K562 (cell line): ENCODE results near the gene GALNS. TPM values are rescaled to one million over a fixed set of nuclear protein-coding genes. Genes with fewer than 3 reads are reported as not detected.

Experiments used
- ATAC-seq: fragments of 200-7000 bp; cut with Tn5 transposase; 3 replicates; pipeline ENCODE4 v1.9.1; 2020; ENCODE audit warnings: moderate library complexity
- BruUV-seq: library from RNA; stranded (reverse); fragments of 400-500 nt; replicated peaks from 2 replicates; lab custom pipeline; 2021; lab: Mats Ljungman, UMichigan
- CTCF ChIA-PET: fragments of 300-600 bp; formaldehyde crosslinking; extraction: SDS; loops from one replicate; lab custom pipeline; 2021; ENCODE audit warnings: low intra/inter-chr PET ratio; lab: Yijun Ruan, JAX
- POLR2A ChIA-PET: fragments of 300-600, 350-650 bp; sonication (Branson Sonifier 250); formaldehyde crosslinking; extraction: SDS; loops from one replicate; lab custom pipeline; 2021; ENCODE audit warnings: antibody characterized with exemption, inconsistent platforms; lab: Yijun Ruan, JAX
- DNase-seq, 4 experiments: peaks; one replicate each; pipeline versions ENCODE4 v3.0.0 to v3.0.0-alpha.2; 2011 to 2018; ENCODE audit warnings: low spot score in 3 of 4, mixed read lengths in 3 of 4; ENCODE audit errors: extremely low read depth in 1 of 4
- FAIRE-seq: peaks from 2 replicates; lab custom pipeline; 2011; peaks lifted over from hg19 to GRCh38; lab: Jason Lieb, UNC
- H2AFZ ChIP-seq: 2 replicates; pipeline ENCODE4 v1.6.0; 2011; ENCODE audit warnings: low read depth, low read length, control low read depth, inconsistent platforms
- H3K27ac ChIP-seq: fragments of 200-600 bp; 3 replicates; pipeline ENCODE4 v1.8.0; 2011; ENCODE audit warnings: low read depth, mild to moderate bottlenecking, control low read depth, inconsistent platforms, low read length, moderate library complexity, mixed read lengths; ENCODE audit errors: extremely low read depth
- H3K27me3 ChIP-seq, 2 experiments: fragments of 300-600 bp in 1 of 2; 2 replicates in 1 of 2; 3 replicates in 1 of 2; pipeline versions ENCODE4 v1.6.0 to v1.8.0; 2011; ENCODE audit warnings: inconsistent platforms in 2 of 2, low read length in 2 of 2, mild to moderate bottlenecking in 1 of 2, mixed read lengths in 1 of 2, moderate library complexity in 1 of 2; ENCODE audit not compliant: control insufficient read depth in 2 of 2, insufficient read depth in 2 of 2
- H3K36me3 ChIP-seq: fragments of 300-600 bp; 3 replicates; pipeline ENCODE4 v1.8.0; 2011; ENCODE audit warnings: mild to moderate bottlenecking, low read length, inconsistent platforms; ENCODE audit not compliant: control insufficient read depth, insufficient read depth
- H3K4me1 ChIP-seq, 2 experiments: fragments of 200-600 bp in 1 of 2; replicated peaks in 1 of 2; 2 replicates in 1 of 2; 3 replicates in 1 of 2; pipeline versions ENCODE4 v1.5.1 to v1.8.0; 2011; ENCODE audit warnings: inconsistent platforms in 2 of 2, low read length in 2 of 2, mild to moderate bottlenecking in 1 of 2, mixed read lengths in 1 of 2, moderate library complexity in 1 of 2; ENCODE audit not compliant: control insufficient read depth in 2 of 2, insufficient read depth in 2 of 2
- H3K4me2 ChIP-seq: 2 replicates; pipeline ENCODE4 v1.6.1; 2011; ENCODE audit warnings: low read length, control low read depth, inconsistent platforms, mixed read lengths; ENCODE audit not compliant: insufficient read depth
- H3K4me3 ChIP-seq: fragments of 200-600 bp; sonication (generic), shearing (Covaris generic); 2 replicates; pipeline ENCODE4 v1.5.1; 2016; ENCODE audit warnings: control low read depth, inconsistent platforms
- H3K79me2 ChIP-seq: fragments of 200-600 bp; 3 replicates; pipeline ENCODE4 v1.8.0; 2011; ENCODE audit warnings: low read length, inconsistent platforms; ENCODE audit not compliant: control insufficient read depth, insufficient read depth
- H3K9ac ChIP-seq, 2 experiments: 2 replicates each; pipeline versions ENCODE4 v1.6.0 to v1.6.1; 2011; ENCODE audit warnings: low read depth in 2 of 2, low read length in 2 of 2, control low read depth in 1 of 2, inconsistent platforms in 1 of 2, mild to moderate bottlenecking in 1 of 2, mixed read lengths in 1 of 2; ENCODE audit not compliant: insufficient read depth in 1 of 2
- H3K9me1 ChIP-seq: one replicate; pipeline ENCODE4 v1.6.0; 2011; ENCODE audit warnings: inconsistent platforms, mild to moderate bottlenecking, low read length, moderate library complexity; ENCODE audit not compliant: control insufficient read depth, insufficient read depth
- H3K9me3 ChIP-seq: replicated peaks from 2 replicates; pipeline ENCODE4 v1.5.1; 2011; ENCODE audit warnings: low read depth, low read length, inconsistent platforms; ENCODE audit not compliant: control insufficient read depth, insufficient read depth
- H4K20me1 ChIP-seq: replicated peaks from 2 replicates; pipeline ENCODE4 v1.6.1; 2011; ENCODE audit warnings: low read length, inconsistent platforms, mixed read lengths; ENCODE audit not compliant: control insufficient read depth, insufficient read depth
- ARID3A ChIP-seq: IDR thresholded peaks from 2 replicates; pipeline ENCODE4 v1.6.1; 2012; ENCODE audit warnings: low read depth, low read length, improper control_type of control experiment, borderline replicate concordance
- ATF3 ChIP-seq, 2 experiments: fragments of 450-650 bp in 1 of 2; sonication (generic) in 1 of 2; formaldehyde crosslinking in 1 of 2; IDR thresholded peaks in 1 of 2; conservative IDR thresholded peaks in 1 of 2; 2 replicates each; pipeline versions ENCODE4 v1.6.1 to v1.8.1; 2016 to 2023; ENCODE audit warnings: mild to moderate bottlenecking in 2 of 2, moderate library complexity in 2 of 2, inconsistent platforms in 1 of 2, missing genetic modification reagents in 1 of 2
- CCNT2 ChIP-seq: IDR thresholded peaks from 2 replicates; pipeline ENCODE4 v1.6.1; 2011; ENCODE audit warnings: borderline replicate concordance, low read depth, mild to moderate bottlenecking, moderate library complexity, mixed read lengths, low read length; ENCODE audit not compliant: insufficient read length; ENCODE audit errors: extremely low read depth
- CHD4 ChIP-seq: fragments of 200-600 bp; sonication (generic); IDR thresholded peaks from 3 replicates; pipeline ENCODE4 v1.6.1; 2012; ENCODE audit warnings: low read depth, mild to moderate bottlenecking, mixed read lengths, low read length, inconsistent platforms; ENCODE audit not compliant: insufficient read depth, insufficient replicate concordance, poor library complexity, severe bottlenecking
- E2F5 ChIP-seq: sonication (generic); formaldehyde crosslinking; IDR thresholded peaks from 2 replicates; pipeline ENCODE4 v1.8.0; 2022; ENCODE audit warnings: mild to moderate bottlenecking, missing genetic modification reagents
- FIP1L1 ChIP-seq: fragments of 200-400 bp; formaldehyde crosslinking; IDR thresholded peaks from 2 replicates; pipeline ENCODE4 v1.6.1; 2018; ENCODE audit warnings: mild to moderate bottlenecking, low read depth, low read length; ENCODE audit not compliant: poor library complexity, severe bottlenecking
- GATAD2A ChIP-seq: fragments of 450-650 bp; IDR thresholded peaks from 2 replicates; pipeline ENCODE4 v1.6.1; 2017
- KDM2B ChIP-seq: fragments of 250-450 bp; sonication (Bioruptor Pico); IDR thresholded peaks from 2 replicates; pipeline ENCODE4 v1.8.0; 2021; ENCODE audit warnings: mild to moderate bottlenecking, moderate library complexity
- NUFIP1 ChIP-seq: fragments of 450-650 bp; IDR thresholded peaks from 2 replicates; pipeline ENCODE4 v1.6.1; 2018; ENCODE audit not compliant: partially characterized antibody
- RUNX1 ChIP-seq: sonication (generic); IDR thresholded peaks from 2 replicates; pipeline ENCODE4 v1.6.1; 2016; ENCODE audit warnings: antibody characterized with exemption, low read depth
- TFE3 ChIP-seq: fragments of 450-650 bp; formaldehyde crosslinking; IDR thresholded peaks from 2 replicates; pipeline ENCODE4 v1.4.0; 2020; ENCODE audit warnings: mild to moderate bottlenecking, mixed read lengths
- ZBTB43 ChIP-seq: sonication (generic); formaldehyde crosslinking; IDR thresholded peaks from 2 replicates; pipeline ENCODE4 v1.8.0; 2023; ENCODE audit warnings: mild to moderate bottlenecking, missing genetic modification reagents
- WGBS: fragments of 100-300 bp; shearing (Covaris generic); methylation state at CpG from one replicate; pipeline ENCODE4 v1.1.6; 2016; ENCODE audit warnings: low coverage, mixed read lengths; ENCODE audit not compliant: insufficient coverage; ENCODE audit errors: missing lambda C conversion rate; 5-methylcytosine and 5-hydroxymethylcytosine counted together
- in situ Hi-C: fragments of 300-500 bp; cut with MboI; formaldehyde crosslinking; loops from 4 replicates; pipeline ENCODE4 v1.15.0; 2018; ENCODE audit warnings: inconsistent platforms, mixed read lengths
- intact Hi-C: fragments of 100-400 bp; cut with micrococcal nuclease; formaldehyde crosslinking; loops from 2 replicates; pipeline ENCODE4 v1.14.2; 2022
- polyA plus RNA-seq, 8 experiments: library from polyadenylated mRNA; depleted of rRNA in 4 of 8; stranded (reverse) in 5 of 8; unstranded in 3 of 8; fragments of >200 nt; fragmentation: Nextera tagmentation in 2 of 8; fragmentation: Illumina TruSeq in 1 of 8; extraction: Ambion mirVana in 2 of 8; extraction: Trizol in 1 of 8; gene quantifications; 2 replicates each; pipeline versions ENCODE4 v1.2.1 to v1.2.3, GENCODE V29; 2011 to 2014; ENCODE audit warnings: inconsistent platforms in 1 of 8, missing spikeins in 1 of 8
- total RNA-seq, 7 experiments: library from RNA; depleted of rRNA in 6 of 7; stranded (reverse); fragments of >200 nt in 6 of 7; fragmentation: Illumina TruSeq in 2 of 7; extraction: Trizol in 2 of 7; gene quantifications; 2 replicates each; pipeline versions ENCODE4 v1.2.1 to v1.2.3, GENCODE V29; 2011 to 2021; ENCODE audit warnings: low replicate concordance in 1 of 7

Gene GALNS
- total and polyA plus RNA-seq, 9 of the 15 experiments (the other 6 are each of a cell fraction or from before 2014, with no cell fraction given), result 0.38 to 13.2 (median 4.3) TPM

- ChIA-PET CTCF (interaction anchor here (0.6 kb wide), 1 partner anchor 17 kb away, joined by 4 read pairs; no protein-coding TSS in a partner anchor), POLR2A (interaction anchor here (0.6 to 7.2 kb wide), 11 partner anchors 8 to 219 kb away, joined by 3 to 124 read pairs (median 5); partner anchors contain the start of gene APRT)
- Histone ChIP-seq H3K9me3 (no peaks in the 10 kb centered on the region), H3K9ac (peak overlapping the region; percentile 71 to 95), H3K27me3 (no peaks in the 10 kb centered on the region), H2AFZ (no peak overlapping the region), H3K79me2 (peaks cover 99% of the 10 kb centered on the region), H3K36me3 (peaks cover 67% of the 10 kb centered on the region), H3K4me3 (peak overlapping the region; percentile 38), H3K4me2 (peak overlapping the region; percentile 81), H4K20me1 (peaks cover 31% of the 10 kb centered on the region), H3K4me1 (peaks cover 75 to 100% of the 10 kb centered on the region in 2 experiments), H3K27ac (peak overlapping the region; percentile 91), H3K9me1 (peaks cover 12% of the 10 kb centered on the region)
- FAIRE-seq, result peak; percentile 95
- peak; percentile 80 for ATAC-seq
- WGBS, result 1% methylated on average over 34 of the region's 41 CpGs
- in situ Hi-C loops, result no loop called here
- intact Hi-C loops, result loop anchor here (1.0 to 5.0 kb wide), 3 partner anchors 10 to 83 kb away; partner anchors contain the start of genes PIEZO1 and SNAI3
- DNase-seq, result peak; percentile 67 to 98 (median 80)
- TSS peak; percentile 32 for BruUV-seq
- no peak for TF ChIP-seq ZBTB43
- TF ChIP-seq RUNX1, result no peak; the same call in 1 of the 2 replicates
- no peak for TF ChIP-seq NUFIP1
- TF ChIP-seq E2F5 (CRISPR knock-in tag), result no peak
- peak; percentile 86 for TF ChIP-seq CCNT2
- peak; percentile 84; the same call in 1 of the 2 replicates for TF ChIP-seq GATAD2A
- TF ChIP-seq FIP1L1, result peak; percentile 95
- TF ChIP-seq ATF3 (IDR thresholded peaks at IDR 0.05), result peak; percentile 85
- no peak for TF ChIP-seq ATF3 (CRISPR knock-in tag; conservative IDR thresholded peaks at IDR 0.05)
- peak; percentile 27 for TF ChIP-seq CHD4
- TF ChIP-seq ARID3A, result no peak
- no peak for TF ChIP-seq KDM2B (CRISPR knock-in tag)
- peak; percentile 27; the same call in 1 of the 2 replicates for TF ChIP-seq TFE3 (CRISPR knock-in tag)
These were observed 86.1 kb downstream of the GALNS start for GRCh38 chr16:88770461-88771293.
